ENCODE data around the gene MATR3.

DNA sequence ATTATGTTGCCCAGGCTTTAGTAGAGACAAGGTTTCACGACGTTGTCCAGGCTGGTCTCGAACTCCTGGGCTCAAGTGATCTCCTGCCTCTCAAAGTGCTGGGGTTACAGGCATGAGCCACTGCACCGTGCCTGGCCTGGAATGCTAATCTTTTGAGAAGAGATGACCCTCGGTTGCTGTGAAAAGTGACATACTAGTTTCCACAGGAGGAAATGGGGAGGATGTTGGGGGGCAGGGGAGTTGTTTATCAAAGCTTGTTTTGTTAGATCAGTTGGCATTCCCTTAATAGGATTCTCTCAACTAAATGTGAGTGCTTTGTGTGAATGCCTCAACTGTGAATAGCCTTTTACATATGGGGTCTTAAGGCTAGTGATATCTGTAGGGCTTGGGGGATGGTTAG is 16.4 kb upstream of the MATR3 start:
- TF ChIP-seq, protein P1, sequence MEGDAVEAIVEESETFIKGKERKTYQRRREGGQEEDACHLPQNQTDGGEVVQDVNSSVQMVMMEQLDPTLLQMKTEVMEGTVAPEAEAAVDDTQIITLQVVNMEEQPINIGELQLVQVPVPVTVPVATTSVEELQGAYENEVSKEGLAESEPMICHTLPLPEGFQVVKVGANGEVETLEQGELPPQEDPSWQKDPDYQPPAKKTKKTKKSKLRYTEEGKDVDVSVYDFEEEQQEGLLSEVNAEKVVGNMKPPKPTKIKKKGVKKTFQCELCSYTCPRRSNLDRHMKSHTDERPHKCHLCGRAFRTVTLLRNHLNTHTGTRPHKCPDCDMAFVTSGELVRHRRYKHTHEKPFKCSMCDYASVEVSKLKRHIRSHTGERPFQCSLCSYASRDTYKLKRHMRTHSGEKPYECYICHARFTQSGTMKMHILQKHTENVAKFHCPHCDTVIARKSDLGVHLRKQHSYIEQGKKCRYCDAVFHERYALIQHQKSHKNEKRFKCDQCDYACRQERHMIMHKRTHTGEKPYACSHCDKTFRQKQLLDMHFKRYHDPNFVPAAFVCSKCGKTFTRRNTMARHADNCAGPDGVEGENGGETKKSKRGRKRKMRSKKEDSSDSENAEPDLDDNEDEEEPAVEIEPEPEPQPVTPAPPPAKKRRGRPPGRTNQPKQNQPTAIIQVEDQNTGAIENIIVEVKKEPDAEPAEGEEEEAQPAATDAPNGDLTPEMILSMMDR (IDR thresholded peaks at IDR 0.05) = no peak
- TF ChIP-seq REST (IDR thresholded peaks at IDR 0.05; ENCODE audit: insufficient read depth in 1 of 2, low read depth in 2 of 2, low read length in 1 of 2) (no peak), POLR2AphosphoS5 (IDR thresholded peaks at IDR 0.05; ENCODE audit: low read depth, low read length) (no peak), TCF7L2 (IDR thresholded peaks at IDR 0.05; ENCODE audit: low read depth, low read length) (no peak)

Data from Panc1 (cell line).